Ectodermal cell (in vitro differentiated cells): ENCODE measurements around the gene VAV2.

Experiments
- H3K27ac ChIP-seq: 2 replicates; pipeline ENCODE4 v1.7.0; 2013; ENCODE audit warnings: mild to moderate bottlenecking, low read depth, low read length; ENCODE audit not compliant: insufficient read depth, poor library complexity, severe bottlenecking
- H3K27me3 ChIP-seq: 2 replicates; pipeline ENCODE4 v1.7.0; 2013; ENCODE audit warnings: mild to moderate bottlenecking, low read length; ENCODE audit not compliant: insufficient read depth, control insufficient read depth, poor library complexity, severe bottlenecking
- H3K36me3 ChIP-seq: one replicate; pipeline ENCODE4 v1.7.0; 2013; ENCODE audit warnings: low read length; ENCODE audit not compliant: control insufficient read depth, insufficient read depth
- H3K4me1 ChIP-seq: one replicate; pipeline ENCODE4 v1.7.0; 2013; ENCODE audit warnings: low read length; ENCODE audit not compliant: control insufficient read depth, insufficient read depth
- H3K4me3 ChIP-seq: 2 replicates; pipeline ENCODE4 v1.7.0; 2013; ENCODE audit warnings: low read depth, low read length, control low read depth; ENCODE audit not compliant: insufficient read depth
- H3K9me3 ChIP-seq: 2 replicates; pipeline ENCODE4 v1.7.0; 2013; ENCODE audit warnings: mild to moderate bottlenecking, low read length, moderate library complexity; ENCODE audit not compliant: control insufficient read depth
- WGBS, 2 experiments: methylation state at CpG; one replicate each; pipeline ENCODE4 v1.1.7; 2013; ENCODE audit warnings: missing lambda C conversion rate in 2 of 2; 5-methylcytosine and 5-hydroxymethylcytosine counted together

The VAV2 gene

DNA sequence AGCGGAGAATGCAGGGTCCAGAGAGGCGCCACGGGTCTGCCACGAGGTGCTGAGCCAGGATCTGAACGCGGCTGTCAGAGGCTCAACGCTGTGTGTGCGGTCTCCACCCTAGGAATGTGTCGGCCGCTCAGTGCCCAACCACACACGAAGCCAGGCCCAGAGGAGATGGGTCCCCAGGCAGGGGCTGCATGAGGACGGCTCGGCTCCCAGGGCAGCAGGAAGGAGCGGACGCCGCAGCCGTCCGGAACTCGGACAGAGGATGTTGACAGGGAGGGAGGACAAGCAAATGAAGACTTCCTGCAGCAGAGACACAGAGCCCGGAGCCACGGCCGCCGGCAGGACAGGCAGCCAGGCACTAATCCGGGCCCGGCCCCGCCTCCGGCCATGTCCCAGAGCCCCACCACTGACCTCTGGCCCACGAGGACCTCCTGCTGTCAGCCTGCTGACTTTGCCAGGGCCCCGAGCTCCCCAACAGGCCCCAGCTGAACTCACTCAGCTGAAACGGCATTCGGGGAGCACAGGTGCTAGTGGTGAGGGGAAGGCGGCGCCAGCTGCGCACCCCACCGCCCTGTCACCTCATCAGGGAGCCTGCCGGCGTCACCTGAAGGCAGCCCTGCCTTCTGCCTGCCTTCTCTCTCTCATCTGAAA is 12.7 kb downstream of the VAV2 start:
- Histone ChIP-seq H3K4me1 (peaks cover 32% of the 10 kb centered on the region), H3K4me3 (no peak overlapping the region), H3K27ac (peak overlapping the region; percentile 26), H3K9me3 (no peaks in the 10 kb centered on the region), H3K27me3 (no peaks in the 10 kb centered on the region), H3K36me3 (no peaks in the 10 kb centered on the region)
- WGBS, 2 experiments = 74 to 76% methylated on average over 37 of the region's 37 CpGs

DNA sequence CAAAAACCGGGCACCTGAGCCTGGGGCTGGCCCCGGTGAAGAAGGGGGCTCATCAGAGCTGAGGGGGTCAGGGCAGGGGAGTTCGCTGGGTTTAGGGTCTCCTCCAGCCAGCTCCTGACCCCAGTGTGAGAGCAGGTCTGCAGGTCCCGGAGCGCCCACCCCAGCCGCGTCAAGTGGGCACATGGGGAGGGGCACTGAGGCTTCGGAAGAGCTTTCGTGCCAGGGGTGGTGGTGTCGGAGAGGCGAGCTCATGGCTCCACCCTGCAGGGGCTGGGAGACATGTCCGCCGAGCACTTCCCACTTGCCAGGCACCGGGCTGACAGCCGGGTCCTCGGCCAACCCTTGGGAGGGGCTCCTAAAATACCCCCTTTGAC is 13.2 kb downstream of the VAV2 start:
- Histone ChIP-seq H3K36me3 (no peaks in the 10 kb centered on the region), H3K4me3 (no peak overlapping the region), H3K27ac (no peak overlapping the region), H3K27me3 (no peaks in the 10 kb centered on the region), H3K4me1 (peaks cover 33% of the 10 kb centered on the region), H3K9me3 (no peaks in the 10 kb centered on the region)
- 93 to 94% methylated on average over 16 of the region's 16 CpGs for WGBS, 2 experiments

DNA sequence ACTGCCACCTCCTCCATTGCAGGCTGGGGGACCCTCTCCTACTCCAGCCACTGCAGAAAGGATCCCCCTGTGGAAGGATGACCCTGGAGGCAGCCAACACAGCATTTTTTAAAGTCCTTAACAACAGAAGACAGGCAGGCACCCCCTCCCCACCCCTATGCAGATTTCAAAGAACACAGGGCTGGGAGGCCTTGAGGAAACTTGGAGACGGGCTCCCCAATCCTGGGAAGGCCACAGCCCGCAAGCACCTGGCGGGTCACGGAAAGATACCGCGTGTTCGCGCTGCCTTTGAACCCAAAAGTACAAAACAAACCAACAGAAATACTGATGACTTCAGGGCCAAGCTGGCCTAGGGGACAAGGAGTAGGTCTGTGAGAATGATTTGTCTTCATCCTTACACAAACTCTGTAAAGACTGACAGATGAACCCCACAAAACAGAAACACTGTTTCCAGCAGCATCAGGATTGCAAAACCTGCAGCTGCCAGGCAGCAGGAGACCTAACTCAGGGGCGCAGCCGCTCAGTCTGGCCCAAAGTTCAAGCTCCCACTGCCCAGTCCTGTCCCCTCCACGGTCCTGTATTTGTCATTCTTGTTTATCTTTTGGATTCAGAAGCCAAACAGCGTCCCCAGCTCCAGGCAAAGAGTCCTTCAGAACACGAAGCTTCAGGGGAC is 13.8 kb downstream of the VAV2 start:
- Histone ChIP-seq H3K9me3 (no peaks in the 10 kb centered on the region), H3K4me3 (no peak overlapping the region), H3K4me1 (peaks cover 33% of the 10 kb centered on the region), H3K27me3 (no peaks in the 10 kb centered on the region), H3K27ac (no peak overlapping the region), H3K36me3 (no peaks in the 10 kb centered on the region)
- WGBS, 2 experiments = 87 to 95% methylated on average over 13 of the region's 13 CpGs

DNA sequence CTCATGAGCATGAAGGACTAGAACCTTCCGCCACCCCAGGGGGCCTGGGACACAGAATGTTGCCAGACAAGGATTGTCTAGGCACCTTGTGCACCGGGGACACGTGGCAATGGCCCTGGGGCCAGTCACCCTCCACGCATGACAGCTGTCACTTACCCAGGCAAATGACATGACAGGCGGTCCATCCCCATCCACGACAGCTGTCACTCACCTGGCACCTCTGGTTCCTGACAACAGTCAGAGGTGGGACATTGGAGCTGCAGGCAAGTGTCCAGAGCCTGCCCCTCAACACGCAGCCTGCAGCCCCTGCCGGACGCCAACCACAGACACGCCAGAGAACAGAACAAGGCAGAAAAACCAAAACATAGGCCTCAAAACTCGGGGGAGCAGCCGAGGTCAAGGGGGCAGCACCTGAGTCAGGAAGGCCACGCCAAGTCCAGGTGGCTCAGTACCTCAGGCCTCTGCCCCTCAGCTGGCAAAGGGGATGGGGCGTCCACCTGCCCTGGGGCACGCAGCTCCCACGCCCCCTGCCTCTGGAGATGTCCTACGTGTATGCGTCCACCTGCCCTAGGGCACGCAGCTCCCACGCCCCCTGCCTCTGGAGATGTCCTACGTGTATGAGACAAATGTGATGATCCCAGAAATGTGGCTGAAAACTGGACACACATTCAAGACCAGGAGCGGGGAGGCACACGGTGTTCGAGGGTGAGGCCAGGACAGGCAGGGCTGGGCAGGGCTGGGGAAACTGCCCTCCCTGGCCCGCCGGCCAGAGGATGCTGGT is 14.5 kb downstream of the VAV2 start:
- H3K27me3 ChIP-seq = no peaks in the 10 kb centered on the region
- WGBS, 2 experiments = 93 to 95% methylated on average over 26 of the region's 26 CpGs
- H3K9me3 ChIP-seq = no peaks in the 10 kb centered on the region
- peaks cover 35% of the 10 kb centered on the region for H3K4me1 ChIP-seq
- no peaks in the 10 kb centered on the region for H3K36me3 ChIP-seq
- H3K27ac ChIP-seq = no peak overlapping the region
- no peak overlapping the region for H3K4me3 ChIP-seq

DNA sequence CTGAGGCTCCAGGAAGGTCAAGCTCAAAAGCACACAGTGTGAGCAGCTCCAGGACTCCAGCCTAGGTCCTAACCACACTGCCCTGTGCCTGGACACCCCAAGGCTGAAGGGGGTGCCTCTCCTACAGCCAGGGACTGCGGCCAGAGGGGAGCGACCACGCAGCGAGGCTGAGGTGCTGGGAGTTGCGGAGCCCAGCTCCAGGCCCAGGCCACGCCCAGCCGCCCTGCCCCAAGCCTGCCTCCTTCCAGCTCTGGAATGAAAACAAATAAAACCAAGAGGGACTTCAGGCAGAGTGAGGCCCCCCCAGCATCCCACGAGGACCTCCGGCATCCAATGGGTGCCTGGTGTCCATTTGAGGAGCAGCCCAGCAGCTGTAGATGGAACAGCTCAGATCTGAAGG is 15.2 kb downstream of the VAV2 start:
- no peaks in the 10 kb centered on the region for H3K27me3 ChIP-seq
- no peak overlapping the region for H3K4me3 ChIP-seq
- peaks cover 39% of the 10 kb centered on the region for H3K4me1 ChIP-seq
- no peaks in the 10 kb centered on the region for H3K9me3 ChIP-seq
- H3K36me3 ChIP-seq = no peaks in the 10 kb centered on the region
- 91 to 95% methylated on average over 9 of the region's 9 CpGs for WGBS, 2 experiments
- H3K27ac ChIP-seq = no peak overlapping the region

DNA sequence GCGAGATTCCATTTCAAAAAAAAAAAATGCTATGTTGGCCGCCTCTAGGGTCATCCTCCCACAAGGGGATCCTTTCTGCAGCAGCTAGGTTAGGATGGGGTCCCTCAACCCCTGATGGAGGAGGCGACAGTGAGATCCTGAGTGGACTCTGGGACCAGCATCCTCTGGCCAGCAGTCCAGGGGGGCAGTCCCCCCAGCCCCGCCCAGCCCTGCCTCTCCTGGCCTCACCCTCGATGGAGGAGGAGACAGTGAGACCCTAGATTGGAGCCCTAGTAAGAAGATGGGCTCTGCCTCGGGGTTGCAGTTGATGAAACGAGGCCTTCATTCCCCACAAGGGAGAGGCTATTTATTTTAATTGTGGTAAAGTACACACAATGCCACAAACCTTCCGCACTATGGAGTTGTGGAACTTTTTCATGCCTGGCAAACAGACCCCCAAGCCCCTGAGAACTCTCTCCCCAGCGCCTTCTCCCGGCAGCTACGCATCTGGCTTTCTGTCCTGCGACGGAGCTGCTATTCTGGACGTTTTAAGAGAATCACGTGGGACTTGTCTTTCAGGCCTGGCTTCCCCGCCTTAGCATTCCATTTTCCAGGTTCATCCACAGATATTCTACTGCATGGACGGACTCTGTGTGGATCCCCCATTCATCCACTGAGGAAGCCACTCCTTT is 15.8 kb downstream of the VAV2 start:
- Histone ChIP-seq H3K27ac (no peak overlapping the region), H3K36me3 (no peaks in the 10 kb centered on the region), H3K27me3 (no peaks in the 10 kb centered on the region), H3K4me1 (peaks cover 41% of the 10 kb centered on the region), H3K9me3 (no peaks in the 10 kb centered on the region), H3K4me3 (no peak overlapping the region)
- WGBS, 2 experiments = 95 to 96% methylated on average over 17 of the region's 17 CpGs

DNA sequence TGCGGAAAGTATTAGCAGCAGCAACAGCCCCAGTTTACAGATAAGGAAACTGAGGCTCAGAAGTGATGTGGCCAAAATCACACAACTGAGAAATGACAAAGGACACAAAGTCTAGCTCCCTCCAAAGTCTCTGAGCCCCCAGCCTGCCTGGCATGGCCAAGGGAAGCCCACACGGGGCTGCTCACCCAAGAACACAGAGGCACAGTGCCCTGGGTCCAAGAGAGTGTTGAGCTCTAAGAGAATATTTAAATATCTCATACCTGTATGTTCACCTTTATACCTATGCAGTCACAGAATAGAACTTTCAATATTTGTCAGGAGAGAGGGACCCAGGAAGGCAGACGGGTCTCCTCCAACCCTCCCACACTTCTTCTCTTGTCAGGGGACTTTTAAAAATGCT is 16.6 kb downstream of the VAV2 start:
- Histone ChIP-seq H3K4me3 (no peak overlapping the region), H3K27ac (no peak overlapping the region), H3K27me3 (no peaks in the 10 kb centered on the region), H3K9me3 (no peaks in the 10 kb centered on the region), H3K4me1 (peaks cover 47% of the 10 kb centered on the region), H3K36me3 (no peaks in the 10 kb centered on the region)
- WGBS, 2 experiments = 90 to 95% methylated on average over 3 of the region's 3 CpGs

DNA sequence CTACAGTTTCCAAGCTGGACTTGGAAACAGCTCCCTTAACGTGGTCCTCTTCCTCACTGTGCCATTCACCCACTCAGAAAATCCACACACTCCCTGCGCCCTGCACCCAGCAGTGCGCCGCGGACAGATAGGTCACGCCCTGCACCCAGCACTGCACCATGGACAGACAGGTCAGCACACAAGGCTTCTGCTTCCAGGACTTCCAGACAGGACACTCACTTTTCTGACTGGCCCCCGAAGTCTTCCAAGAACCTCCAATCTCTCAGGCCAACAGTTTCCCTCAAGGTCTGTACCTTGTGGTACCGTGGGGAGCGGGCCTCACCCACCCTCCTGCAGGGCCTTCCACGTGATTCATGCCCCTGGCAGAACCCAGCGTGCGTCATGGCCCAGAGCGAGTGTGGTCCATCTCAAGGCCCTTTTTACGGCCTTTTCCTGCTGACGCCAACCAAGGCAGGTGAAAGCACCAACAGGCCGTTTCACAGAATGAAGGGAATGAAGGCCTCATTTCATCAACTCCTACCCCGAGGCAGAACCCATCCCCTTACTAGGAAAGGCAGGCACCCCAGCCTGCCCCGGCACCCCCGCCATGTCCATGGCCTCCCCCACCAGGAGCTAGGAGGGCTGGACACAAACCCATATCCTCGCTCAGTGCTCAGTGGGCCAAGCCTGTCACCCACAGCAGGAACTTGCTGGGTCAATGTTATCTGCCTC is 17.3 kb downstream of the VAV2 start:
- no peak overlapping the region for H3K27ac ChIP-seq

DNA sequence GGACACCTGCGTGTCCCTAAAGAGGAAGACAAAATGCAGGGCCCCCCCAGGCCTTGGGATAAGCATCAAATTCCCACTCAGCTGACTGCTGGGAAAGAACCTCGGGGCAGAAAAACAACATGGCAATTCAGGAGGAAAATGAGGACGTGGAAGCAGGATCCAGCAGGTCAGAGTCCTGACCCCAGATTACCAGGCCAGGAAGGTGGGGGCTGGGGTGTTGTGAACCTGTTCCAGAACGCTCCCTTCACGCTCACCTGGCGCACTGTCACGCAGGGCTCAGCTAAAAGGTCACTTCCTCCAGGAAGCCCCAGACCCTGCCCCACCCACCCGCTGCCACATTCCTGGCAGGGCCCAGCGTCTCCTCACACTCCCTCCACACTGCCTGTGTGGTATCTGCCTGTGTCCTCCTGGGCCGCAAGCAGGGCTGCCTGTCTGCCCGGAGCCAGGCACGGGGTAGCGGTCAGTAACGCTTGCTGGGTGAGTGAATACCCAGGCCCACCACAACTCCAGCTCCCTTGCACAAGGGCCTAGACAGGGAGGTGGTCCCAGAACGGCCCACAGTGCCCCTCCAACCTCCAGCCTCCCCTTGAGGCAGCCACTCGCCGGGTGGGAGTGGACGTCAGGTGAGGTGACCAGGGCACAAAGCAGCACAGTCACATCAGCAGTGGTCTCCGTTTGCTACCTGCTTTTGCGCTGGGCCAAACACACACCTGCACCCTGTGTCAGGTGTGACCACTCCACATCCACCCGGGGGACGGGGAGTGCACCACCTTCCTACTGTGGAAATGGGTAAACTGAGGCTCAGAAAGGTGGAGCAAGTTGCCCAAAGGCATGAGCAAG is 18.1 kb downstream of the VAV2 start:
- H3K27me3 ChIP-seq = no peaks in the 10 kb centered on the region
- peaks cover 39% of the 10 kb centered on the region for H3K4me1 ChIP-seq
- H3K9me3 ChIP-seq = no peaks in the 10 kb centered on the region
- no peak overlapping the region for H3K27ac ChIP-seq
- H3K4me3 ChIP-seq = no peak overlapping the region
- H3K36me3 ChIP-seq = no peaks in the 10 kb centered on the region
- WGBS, 2 experiments = 85 to 88% methylated on average over 22 of the region's 22 CpGs

More for the DNA sequence above, 17.3 kb downstream of the VAV2 start:
- peaks cover 43% of the 10 kb centered on the region for H3K4me1 ChIP-seq
- no peaks in the 10 kb centered on the region for H3K27me3 ChIP-seq
- no peaks in the 10 kb centered on the region for H3K36me3 ChIP-seq
- WGBS, 2 experiments = 92 to 93% methylated on average over 20 of the region's 20 CpGs
- no peak overlapping the region for H3K4me3 ChIP-seq
- no peaks in the 10 kb centered on the region for H3K9me3 ChIP-seq
